ENCODE results near the gene NSUN7.
"Not testable (repeated sequence)": the region's sequence is repeated elsewhere in the genome, so short reads cannot be mapped to it uniquely, and the experiment has no call there.

NSUN7 gene

GRCh38 chr4:40749717-40750460 is at the start of gene NSUN7:
TSS of gene NSUN7 (plus strand) at chr4:40749955. CDS start at chr4:40750694, 739 bp downstream.
- DNase-seq = peak; percentile 62

GRCh38 chr4:40702137-40702799 is 47.5 kb upstream of the NSUN7 start:
- no peak for DNase-seq

GRCh38 chr4:40702800-40703151 is 47.0 kb upstream of the NSUN7 start:
- no peak for DNase-seq

GRCh38 chr4:40704073-40704472 is 45.7 kb upstream of the NSUN7 start:
- no peak for DNase-seq

- DNase-seq = no peak
Observed at GRCh38 chr4:40710484-40711254, 39.1 kb upstream of the NSUN7 start.

- not testable (repeated sequence) for DNase-seq
Observed at GRCh38 chr4:40713001-40713400, 36.8 kb upstream of the NSUN7 start.

GRCh38 chr4:40713798-40714197 is 36.0 kb upstream of the NSUN7 start:
- no peak for DNase-seq

GRCh38 chr4:40718586-40718985 is 31.2 kb upstream of the NSUN7 start:
- DNase-seq = no peak

- DNase-seq = peak; percentile 37
Observed at GRCh38 chr4:40719008-40719623, 30.6 kb upstream of the NSUN7 start.

GRCh38 chr4:40720351-40720750 is 29.4 kb upstream of the NSUN7 start:
- no peak for DNase-seq

GRCh38 chr4:40720916-40721315 is 28.8 kb upstream of the NSUN7 start:
- DNase-seq = no peak

GRCh38 chr4:40721730-40722171 is 28.0 kb upstream of the NSUN7 start:
- no peak for DNase-seq

- DNase-seq = no peak
Observed at GRCh38 chr4:40722576-40723161, 27.1 kb upstream of the NSUN7 start.

GRCh38 chr4:40723728-40724127 is 26.0 kb upstream of the NSUN7 start:
- no peak for DNase-seq

GRCh38 chr4:40728333-40728732 is 21.4 kb upstream of the NSUN7 start:
- no peak for DNase-seq

GRCh38 chr4:40729555-40729954 is 20.2 kb upstream of the NSUN7 start:
- no peak for DNase-seq

- no peak for DNase-seq
Observed at GRCh38 chr4:40730091-40730679, 19.6 kb upstream of the NSUN7 start.

GRCh38 chr4:40731361-40731760 is 18.4 kb upstream of the NSUN7 start:
- DNase-seq = no peak

GRCh38 chr4:40731792-40732245 is 17.9 kb upstream of the NSUN7 start:
- DNase-seq = peak; percentile 28

- no peak for DNase-seq
Observed at GRCh38 chr4:40733752-40734151, 16.0 kb upstream of the NSUN7 start.

- no peak for DNase-seq
Observed at GRCh38 chr4:40734497-40734896, 15.3 kb upstream of the NSUN7 start.

- DNase-seq = peak; percentile 44
Observed at GRCh38 chr4:40736910-40737309, 12.8 kb upstream of the NSUN7 start.
